HL-60 (cell line): Measurements from ENCODE around the gene SORT1.

ENCODE experiments used
- DNase-seq, 2 experiments: peaks; one replicate each; pipeline ENCODE4 v3.0.0-alpha.2; 2010 to 2020; ENCODE audit warnings: low read depth in 1 of 2, low spot score in 1 of 2
- H3K27ac ChIP-seq: fragments of 250-450 bp; sonication (Bioruptor Pico); replicated peaks from 2 replicates; pipeline ENCODE4 v1.5.1; 2020; ENCODE audit warnings: mild to moderate bottlenecking, moderate library complexity
- H3K27me3 ChIP-seq: fragments of 250-450 bp; sonication (Bioruptor Pico); 2 replicates; pipeline ENCODE4 v1.5.1; 2021; ENCODE audit warnings: mild to moderate bottlenecking, moderate library complexity; ENCODE audit not compliant: insufficient read depth, poor library complexity, severe bottlenecking
- H3K4me3 ChIP-seq: replicated peaks from 2 replicates; pipeline ENCODE4 v1.5.1; 2011; ENCODE audit warnings: mild to moderate bottlenecking, control low read depth, low read length; ENCODE audit not compliant: insufficient read depth
- CTCF ChIP-seq: IDR thresholded peaks from one replicate; pipeline ENCODE4 v1.5.1; 2011; ENCODE audit warnings: low read length, control low read depth, inconsistent platforms; ENCODE audit not compliant: insufficient read depth
- GABPA ChIP-seq: IDR thresholded peaks from 2 replicates; pipeline ENCODE4 v1.6.1; 2012; ENCODE audit warnings: low read depth
- POLR2AphosphoS5 ChIP-seq: IDR thresholded peaks from 2 replicates; pipeline ENCODE4 v1.6.1; 2012; ENCODE audit warnings: low read depth
- REST ChIP-seq: IDR thresholded peaks from 2 replicates; pipeline ENCODE4 v1.6.1; 2012; ENCODE audit warnings: low read depth; ENCODE audit not compliant: insufficient replicate concordance
- SPI1 ChIP-seq: IDR thresholded peaks from 2 replicates; pipeline ENCODE4 v1.6.1; 2012; ENCODE audit warnings: low read depth, mild to moderate bottlenecking, borderline replicate concordance

SORT1 gene

GRCh38 chr1:109272021-109272799 lies 125.5 kb downstream of the SORT1 start:
- Histone ChIP-seq H3K27me3 (no peaks in the 10 kb centered on the region), H3K4me3 (no peak overlapping the region), H3K27ac (no peak overlapping the region)
- no peak for TF ChIP-seq REST
- no peak for TF ChIP-seq GABPA
- TF ChIP-seq POLR2AphosphoS5, result no peak
- TF ChIP-seq SPI1, result no peak
- no peak for TF ChIP-seq CTCF
- no peak for DNase-seq

- no peak for DNase-seq
Observed at GRCh38 chr1:109271458-109271857, 126.3 kb downstream of the SORT1 start.

More at GRCh38 chr1:109271458-109271857, 126.3 kb downstream of the SORT1 start:
- no peaks in the 10 kb centered on the region for H3K27me3 ChIP-seq
- no peak for TF ChIP-seq CTCF
- TF ChIP-seq GABPA, result no peak
- TF ChIP-seq REST, result no peak
- no peak for TF ChIP-seq POLR2AphosphoS5
- TF ChIP-seq SPI1, result no peak
- no peak overlapping the region for H3K4me3 ChIP-seq
- no peak overlapping the region for H3K27ac ChIP-seq
